ENCODE measurements around the gene KLK12.
"Not testable (repeated sequence)": the region's sequence is repeated elsewhere in the genome, so short reads cannot be mapped to it uniquely, and the experiment has no call there.

The KLK12 gene

GRCh38 chr19:51012661-51013190 is 22.1 kb downstream of the KLK12 start:
- DNase-seq = no peak

GRCh38 chr19:51010066-51010795 is 24.6 kb downstream of the KLK12 start:
- no peak for DNase-seq

GRCh38 chr19:51009061-51009891 is 25.5 kb downstream of the KLK12 start:
- DNase-seq = no peak

GRCh38 chr19:51007488-51007887 is 27.3 kb downstream of the KLK12 start:
- DNase-seq = no peak

- no peak for DNase-seq
These were observed 28.4 kb downstream of the KLK12 start for GRCh38 chr19:51006406-51006805.

GRCh38 chr19:51005248-51005647 is 29.6 kb downstream of the KLK12 start:
- DNase-seq = no peak

- no peak for DNase-seq
These were observed 31.5 kb downstream of the KLK12 start for GRCh38 chr19:51003316-51003715.

- DNase-seq = no peak
These were observed 32.1 kb downstream of the KLK12 start for GRCh38 chr19:51002542-51003311.

GRCh38 chr19:51002089-51002532 is 32.7 kb downstream of the KLK12 start:
- no peak for DNase-seq

GRCh38 chr19:51001515-51001914 is 33.3 kb downstream of the KLK12 start, which contains the start of gene KLK8:
Gene KLK8, minus strand, starts transcription at chr19:51001604. Its CDS starts 437 bp downstream, at chr19:51001167.
- DNase-seq = no peak

- DNase-seq = no peak
These were observed 33.8 kb downstream of the KLK12 start for GRCh38 chr19:51000981-51001380.

- no peak for DNase-seq
These were observed 34.4 kb downstream of the KLK12 start for GRCh38 chr19:51000426-51000825.

GRCh38 chr19:50998686-50999085 is 36.1 kb downstream of the KLK12 start:
- DNase-seq = no peak

- DNase-seq = no peak
These were observed 36.7 kb downstream of the KLK12 start for GRCh38 chr19:50998061-50998460.

- DNase-seq = no peak
These were observed 40.7 kb downstream of the KLK12 start for GRCh38 chr19:50994129-50994528.

GRCh38 chr19:50992666-50993035 is 42.2 kb downstream of the KLK12 start:
- no peak for DNase-seq

GRCh38 chr19:50984416-50984815 is 50.4 kb downstream of the KLK12 start:
- DNase-seq = not testable (repeated sequence)

GRCh38 chr19:50983625-50984292 is 51.0 kb downstream of the KLK12 start, which contains the start of gene KLK7:
Gene KLK7, minus strand, starts transcription at chr19:50983917. Its CDS starts 1,518 bp downstream, at chr19:50982399.
- no peak for DNase-seq

- DNase-seq = no peak
These were observed 52.6 kb downstream of the KLK12 start for GRCh38 chr19:50982186-50982585.

- no peak for DNase-seq
These were observed 53.1 kb downstream of the KLK12 start for GRCh38 chr19:50981587-50982146.

- no peak for DNase-seq
These were observed 54.6 kb downstream of the KLK12 start for GRCh38 chr19:50980208-50980607.

- no peak for DNase-seq
These were observed 55.0 kb downstream of the KLK12 start for GRCh38 chr19:50979758-50980157.

Measured in activated CD8-positive, alpha-beta memory T cell treated with anti-CD3 and anti-CD28 coated beads, Interleukin-2, amount 50 U/mL, for 4 hours (primary cell).